AG04449 (cell line): Measurements from ENCODE around the gene ZNF428.

ENCODE experiments used
- CTCF ChIA-PET: fragments of 350-600 bp; formaldehyde crosslinking; extraction: SDS; loops from one replicate; lab custom pipeline; 2021; ENCODE audit warnings: antibody characterized with exemption; lab: Yijun Ruan, JAX
- POLR2A ChIA-PET: fragments of 400-600, 350-600 bp; formaldehyde crosslinking; extraction: SDS; loops from one replicate; lab custom pipeline; 2020; ENCODE audit warnings: antibody characterized with exemption, inconsistent platforms; lab: Yijun Ruan, JAX
- DNase-seq: peaks from one replicate; pipeline ENCODE4 v3.0.0-alpha.2; 2010; ENCODE audit warnings: low read depth, low spot score
- H3K4me3 ChIP-seq: 2 replicates; pipeline ENCODE4 v1.5.1; 2011; ENCODE audit warnings: low read depth, mild to moderate bottlenecking, control low read depth, low read length
- CTCF ChIP-seq: IDR thresholded peaks from one replicate; pipeline ENCODE4 v1.5.1; 2011; ENCODE audit warnings: mild to moderate bottlenecking, moderate library complexity, low read length, control low read depth, inconsistent platforms; ENCODE audit not compliant: insufficient read depth; ENCODE audit errors: missing control alignments

ZNF428 gene

GRCh38 chr19:43622956-43623355 lies 3.5 kb upstream of the ZNF428 start:
- TF ChIP-seq CTCF: no peak
- POLR2A ChIA-PET: no interaction called here
- CTCF ChIA-PET: no interaction called here
- DNase-seq: no peak
- no peak overlapping the region for H3K4me3 ChIP-seq

GRCh38 chr19:43622070-43622469 lies 2.6 kb upstream of the ZNF428 start:
- CTCF ChIA-PET: interaction anchor here (0.6 kb wide), 1 partner anchor 87 kb away, joined by 3 read pairs; no protein-coding TSS in a partner anchor
- no peak overlapping the region for H3K4me3 ChIP-seq
- no peak for TF ChIP-seq CTCF
- POLR2A ChIA-PET: no interaction called here
- no peak for DNase-seq

- no peak for DNase-seq
- TF ChIP-seq CTCF: no peak
- CTCF ChIA-PET: no interaction called here
- H3K4me3 ChIP-seq: peak overlapping the region; percentile 81
- POLR2A ChIA-PET: no interaction called here
These were observed 902 bp upstream of the ZNF428 start for GRCh38 chr19:43620061-43621001.

- peak overlapping the region; percentile 81 for H3K4me3 ChIP-seq
- no peak for TF ChIP-seq CTCF
- DNase-seq: no peak
- ChIA-PET CTCF (interaction anchor here (0.9 to 1.2 kb wide), 2 partner anchors 63 to 191 kb away, joined by 3 to 4 read pairs; no protein-coding TSS in a partner anchor), POLR2A (interaction anchor here (0.7 kb wide), 1 partner anchor 50 kb away, joined by 3 read pairs; no protein-coding TSS in a partner anchor)
These were observed 538 bp downstream of the ZNF428 start for GRCh38 chr19:43618921-43619261.

- no peak for TF ChIP-seq CTCF
- no peak overlapping the region for H3K4me3 ChIP-seq
- no peak for DNase-seq
- POLR2A ChIA-PET: no interaction called here
- CTCF ChIA-PET: interaction anchor here (1.0 kb wide), 1 partner anchor 23 kb away, joined by 3 read pairs; no protein-coding TSS in a partner anchor
These were observed 2.5 kb downstream of the ZNF428 start for GRCh38 chr19:43616954-43617353.

- H3K4me3 ChIP-seq: no peak overlapping the region
- POLR2A ChIA-PET: interaction anchor here (1.3 kb wide), 1 partner anchor 52 kb away, joined by 4 read pairs; no protein-coding TSS in a partner anchor
- CTCF ChIA-PET: no interaction called here
- no peak for DNase-seq
- no peak for TF ChIP-seq CTCF
These were observed 3.1 kb downstream of the ZNF428 start for GRCh38 chr19:43616306-43616705.
